Measurements from ENCODE around the gene PBX4. TPM values are rescaled to one million over a fixed set of nuclear protein-coding genes. Genes with fewer than 3 reads are reported as not detected.

PBX4 gene
- total and polyA plus RNA-seq, 2 experiments from 2014 or later: 3.2 to 4.3 TPM

- no peaks in the 10 kb centered on the region for H3K9me3 ChIP-seq (ENCODE audit: low read depth)
- H3K9me2 ChIP-seq (replicated peaks; ENCODE audit: insufficient read depth): no peaks in the 10 kb centered on the region
- peak overlapping the region; percentile 73 for H2AFZ ChIP-seq
- 7% methylated on average over 34 of the region's 51 CpGs for WGBS (ENCODE audit: low lambda C conversion rate, missing lambda C conversion rate)
- peak overlapping the region; percentile 98 for H3K4me2 ChIP-seq
- H4K20me1 ChIP-seq (ENCODE audit: insufficient read depth, poor library complexity, severe bottlenecking): no peaks in the 10 kb centered on the region
- H3K4me1 ChIP-seq (ENCODE audit: insufficient read depth): no peaks in the 10 kb centered on the region
- H3K79me2 ChIP-seq: no peaks in the 10 kb centered on the region
- no peak for TF ChIP-seq EZH2 (IDR thresholded peaks at IDR 0.05; ENCODE audit: borderline replicate concordance)
- TF ChIP-seq EZH2phosphoT487 (IDR thresholded peaks at IDR 0.05; ENCODE audit: low read depth, severe bottlenecking, unreplicated experiment): no peak
- no peak for TF ChIP-seq CTCF (IDR thresholded peaks at IDR 0.05; ENCODE audit: poor library complexity)
- peak; percentile 84 for DNase-seq (ENCODE audit: low spot score)
- H3K4me3 ChIP-seq: peak overlapping the region; percentile 73
- peak overlapping the region; percentile 94 for H3K27ac ChIP-seq
- no peaks in the 10 kb centered on the region for H3K36me3 ChIP-seq (replicated peaks; ENCODE audit: insufficient read depth, low read depth)
- no peaks in the 10 kb centered on the region for H3K27me3 ChIP-seq
Observed at GRCh38 chr19:19628501-19629134, 10.1 kb upstream of the PBX4 start.

GRCh38 chr19:19627621-19628500, 9.4 kb upstream of the PBX4 start, which contains the start of gene LPAR2:
LPAR2 (minus strand) TSS chr19:19628220; CDS start chr19:19627275, 945 bp downstream.
- 1% methylated on average over 26 of the region's 87 CpGs for whole genome bisulfite sequencing (ENCODE audit: low lambda C conversion rate, missing lambda C conversion rate)
- no peaks in the 10 kb centered on the region for H3K27me3 ChIP-seq
- peak within 1 kb of the TSS; percentile 94 for H3K27ac ChIP-seq
- H3K36me3 ChIP-seq (replicated peaks; ENCODE audit: insufficient read depth, low read depth): no peaks in the 10 kb centered on the region
- DNase-seq (ENCODE audit: low spot score): peak; percentile 87
- no peaks in the 10 kb centered on the region for H3K9me3 ChIP-seq (ENCODE audit: low read depth)
- H3K4me1 ChIP-seq (ENCODE audit: insufficient read depth): no peaks in the 10 kb centered on the region
- no peaks in the 10 kb centered on the region for H3K79me2 ChIP-seq
- TF ChIP-seq EZH2 (IDR thresholded peaks at IDR 0.05; ENCODE audit: borderline replicate concordance): no peak
- TF ChIP-seq CTCF (IDR thresholded peaks at IDR 0.05; ENCODE audit: poor library complexity): no peak
- no peak for TF ChIP-seq EZH2phosphoT487 (IDR thresholded peaks at IDR 0.05; ENCODE audit: low read depth, severe bottlenecking, unreplicated experiment)
- peak within 1 kb of the TSS; percentile 98 for H3K4me2 ChIP-seq
- no peaks in the 10 kb centered on the region for H4K20me1 ChIP-seq (ENCODE audit: insufficient read depth, poor library complexity, severe bottlenecking)
- H3K4me3 ChIP-seq: peak within 1 kb of the TSS; percentile 73
- H2AFZ ChIP-seq: peak within 1 kb of the TSS; percentile 73
- no peaks in the 10 kb centered on the region for H3K9me2 ChIP-seq (replicated peaks; ENCODE audit: insufficient read depth)

- no peak for DNase-seq (ENCODE audit: low spot score)
- Histone ChIP-seq H3K9me2 (replicated peaks; ENCODE audit: insufficient read depth) (no peaks in the 10 kb centered on the region), H3K4me2 (peak overlapping the region; percentile 98), H3K4me1 (ENCODE audit: insufficient read depth) (no peaks in the 10 kb centered on the region), H3K9me3 (ENCODE audit: low read depth) (no peaks in the 10 kb centered on the region), H3K4me3 (no peak overlapping the region), H3K36me3 (replicated peaks; ENCODE audit: insufficient read depth, low read depth) (no peaks in the 10 kb centered on the region), H3K27ac (peak overlapping the region; percentile 94), H2AFZ (no peak overlapping the region), H3K79me2 (no peaks in the 10 kb centered on the region), H4K20me1 (ENCODE audit: insufficient read depth, poor library complexity, severe bottlenecking) (no peaks in the 10 kb centered on the region), H3K27me3 (no peaks in the 10 kb centered on the region)
- 96% methylated on average over 48 of the region's 48 CpGs for WGBS (ENCODE audit: low lambda C conversion rate, missing lambda C conversion rate)
- TF ChIP-seq EZH2 (IDR thresholded peaks at IDR 0.05; ENCODE audit: borderline replicate concordance): no peak
- no peak for TF ChIP-seq EZH2phosphoT487 (IDR thresholded peaks at IDR 0.05; ENCODE audit: low read depth, severe bottlenecking, unreplicated experiment)
- TF ChIP-seq CTCF (IDR thresholded peaks at IDR 0.05; ENCODE audit: poor library complexity): no peak
Observed at GRCh38 chr19:19626516-19627472, 8.3 kb upstream of the PBX4 start.

Data from hepatocyte (in vitro differentiated cells).